ENCODE measurements around the gene SLC2A4RG.

- TF ChIP-seq POLR2A (IDR thresholded peaks at IDR 0.05), result no peak
- TF ChIP-seq CTCF (IDR thresholded peaks at IDR 0.05), result no peak
Measured at GRCh38 chr20:63785691-63786131, 46.1 kb downstream of the SLC2A4RG start.

Measured in adrenal gland (tissue), 5 donors.